HCT116 (cell line): ENCODE data around the gene SCAMP1. TPM values are rescaled to one million over a fixed set of nuclear protein-coding genes. Genes with fewer than 3 reads are reported as not detected.

Source experiments
- EZH2phosphoT487 ChIP-seq: fragments of 200-600 bp; IDR thresholded peaks from 2 replicates; pipeline ENCODE4 v1.6.1; 2018; ENCODE audit warnings: antibody characterized with exemption, borderline replicate concordance
- REST ChIP-seq: IDR thresholded peaks from 2 replicates; pipeline ENCODE4 v1.6.1; 2012; ENCODE audit warnings: low read depth
- TCF7L2 ChIP-seq: IDR thresholded peaks from 2 replicates; pipeline ENCODE4 v1.7.0; 2011; ENCODE audit warnings: borderline replicate concordance, inconsistent platforms; ENCODE audit not compliant: insufficient read depth, insufficient read length; ENCODE audit errors: extremely low read depth
- ZFX ChIP-seq: fragments of 450-650 bp; IDR thresholded peaks from 2 replicates; pipeline ENCODE4 v1.6.1; 2017
- total RNA-seq: library from RNA; stranded (reverse); gene quantifications from one replicate; pipeline ENCODE4 v1.2.1, GENCODE V29; 2021; ENCODE audit not compliant: unreplicated experiment
- TF ChIP-seq, protein P1 (sequence below): IDR thresholded peaks from 2 replicates; pipeline ENCODE4 v1.6.1; 2012
- TF ChIP-seq, protein P2 (sequence below), 3 experiments: fragments of 200-600 bp in 1 of 3; sonication (generic) in 1 of 3; IDR thresholded peaks in 2 of 3; conservative IDR thresholded peaks in 1 of 3; 2 replicates each; pipeline ENCODE4 v1.5.1; 2012 to 2017; ENCODE audit warnings: low read depth in 2 of 3, low read length in 2 of 3, antibody characterized with exemption in 1 of 3, borderline replicate concordance in 1 of 3, control low read depth in 1 of 3, mild to moderate bottlenecking in 1 of 3, mixed read lengths in 1 of 3, mixed run types in 1 of 3, moderate library complexity in 1 of 3; ENCODE audit not compliant: insufficient read depth in 1 of 3

Gene SCAMP1
- total RNA-seq, 1 experiment from 2014 or later: 46.4 TPM

DNA sequence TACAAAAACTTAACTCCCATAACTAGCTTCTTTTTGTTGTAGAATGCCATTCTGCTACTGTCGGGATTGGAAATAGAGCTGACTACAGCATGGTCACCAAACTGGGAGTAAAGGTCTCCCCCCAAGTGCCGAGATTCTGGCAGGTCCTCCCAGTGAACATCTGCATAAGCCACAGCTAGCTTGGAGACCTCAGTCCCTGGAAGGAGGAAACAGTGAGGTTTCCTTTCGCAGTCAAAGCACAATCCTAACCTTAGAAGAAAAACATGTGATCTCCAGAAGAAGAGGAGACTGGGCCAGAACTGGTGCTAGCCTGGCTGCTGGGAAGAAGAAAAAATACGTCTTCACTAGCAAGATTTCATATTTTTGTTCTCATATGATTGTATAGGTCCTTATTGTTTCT lies 127.4 kb downstream of the SCAMP1 start (continued):
- TF ChIP-seq TCF7L2: no peak
- TF ChIP-seq, protein P1, sequence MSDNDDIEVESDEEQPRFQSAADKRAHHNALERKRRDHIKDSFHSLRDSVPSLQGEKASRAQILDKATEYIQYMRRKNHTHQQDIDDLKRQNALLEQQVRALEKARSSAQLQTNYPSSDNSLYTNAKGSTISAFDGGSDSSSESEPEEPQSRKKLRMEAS: no peak
- TF ChIP-seq REST: no peak
- no peak for TF ChIP-seq ZFX
- TF ChIP-seq EZH2phosphoT487: no peak
- TF ChIP-seq, protein P2, sequence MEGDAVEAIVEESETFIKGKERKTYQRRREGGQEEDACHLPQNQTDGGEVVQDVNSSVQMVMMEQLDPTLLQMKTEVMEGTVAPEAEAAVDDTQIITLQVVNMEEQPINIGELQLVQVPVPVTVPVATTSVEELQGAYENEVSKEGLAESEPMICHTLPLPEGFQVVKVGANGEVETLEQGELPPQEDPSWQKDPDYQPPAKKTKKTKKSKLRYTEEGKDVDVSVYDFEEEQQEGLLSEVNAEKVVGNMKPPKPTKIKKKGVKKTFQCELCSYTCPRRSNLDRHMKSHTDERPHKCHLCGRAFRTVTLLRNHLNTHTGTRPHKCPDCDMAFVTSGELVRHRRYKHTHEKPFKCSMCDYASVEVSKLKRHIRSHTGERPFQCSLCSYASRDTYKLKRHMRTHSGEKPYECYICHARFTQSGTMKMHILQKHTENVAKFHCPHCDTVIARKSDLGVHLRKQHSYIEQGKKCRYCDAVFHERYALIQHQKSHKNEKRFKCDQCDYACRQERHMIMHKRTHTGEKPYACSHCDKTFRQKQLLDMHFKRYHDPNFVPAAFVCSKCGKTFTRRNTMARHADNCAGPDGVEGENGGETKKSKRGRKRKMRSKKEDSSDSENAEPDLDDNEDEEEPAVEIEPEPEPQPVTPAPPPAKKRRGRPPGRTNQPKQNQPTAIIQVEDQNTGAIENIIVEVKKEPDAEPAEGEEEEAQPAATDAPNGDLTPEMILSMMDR (IDR thresholded peaks at IDR 0.05 in 2 of 3, conservative IDR thresholded peaks at IDR 0.05 in 1 of 3; ENCODE audit: borderline replicate concordance in 1 of 3, insufficient read depth in 1 of 3, low read depth in 2 of 3, low read length in 2 of 3): no peak
